OCI-M2 (cell line): ENCODE data around the gene HSD3B2.
"Not testable (repeated sequence)": the region's sequence is repeated elsewhere in the genome, so short reads cannot be mapped to it uniquely, and the experiment has no call there.

ENCODE experiments used
- DNase-seq: peaks from one replicate; lab custom pipeline; 2025; ENCODE audit not compliant: unreplicated experiment; lab: John Stamatoyannopoulos, UW

Gene HSD3B2

GRCh38 chr1:119414950-119415349 lies at the start of gene HSD3B2:
Gene HSD3B2 (plus strand): TSS chr1:119415150. CDS start chr1:119415420, 270 bp downstream.
- DNase-seq = no peak

- no peak for DNase-seq
Observed at GRCh38 chr1:119366424-119366823, 48.5 kb upstream of the HSD3B2 start.

- DNase-seq = no peak
Observed at GRCh38 chr1:119367432-119368124, 47.4 kb upstream of the HSD3B2 start.

- no peak for DNase-seq
Observed at GRCh38 chr1:119368554-119368953, 46.4 kb upstream of the HSD3B2 start, which contains the start of gene HAO2. Gene HAO2 (plus strand): TSS chr1:119368785. CDS start chr1:119381086, 12,301 bp downstream.

GRCh38 chr1:119370748-119371147 lies 44.2 kb upstream of the HSD3B2 start:
- DNase-seq = no peak

GRCh38 chr1:119371815-119372214 lies 43.1 kb upstream of the HSD3B2 start:
- DNase-seq = no peak

GRCh38 chr1:119372503-119373086 lies 42.4 kb upstream of the HSD3B2 start:
- no peak for DNase-seq

GRCh38 chr1:119373465-119373864 lies 41.5 kb upstream of the HSD3B2 start:
- no peak for DNase-seq

GRCh38 chr1:119374208-119374874 lies 40.6 kb upstream of the HSD3B2 start:
- DNase-seq = no peak

- DNase-seq = no peak
Observed at GRCh38 chr1:119375366-119375765, 39.6 kb upstream of the HSD3B2 start.

GRCh38 chr1:119376594-119376993 lies 38.4 kb upstream of the HSD3B2 start:
- DNase-seq = no peak

- not testable (repeated sequence) for DNase-seq
Observed at GRCh38 chr1:119377594-119377993, 37.4 kb upstream of the HSD3B2 start.

GRCh38 chr1:119379117-119379516 lies 35.8 kb upstream of the HSD3B2 start:
- DNase-seq = no peak

GRCh38 chr1:119380304-119380703 lies 34.6 kb upstream of the HSD3B2 start:
- DNase-seq = no peak

GRCh38 chr1:119380983-119381662 lies 33.8 kb upstream of the HSD3B2 start:
- no peak for DNase-seq

- no peak for DNase-seq
Observed at GRCh38 chr1:119384591-119384990, 30.4 kb upstream of the HSD3B2 start.

GRCh38 chr1:119385650-119386049 lies 29.3 kb upstream of the HSD3B2 start:
- no peak for DNase-seq

GRCh38 chr1:119387858-119388257 lies 27.1 kb upstream of the HSD3B2 start:
- no peak for DNase-seq

- DNase-seq = no peak
Observed at GRCh38 chr1:119388450-119388849, 26.5 kb upstream of the HSD3B2 start.

- DNase-seq = no peak
Observed at GRCh38 chr1:119390526-119390925, 24.4 kb upstream of the HSD3B2 start.

- DNase-seq = no peak
Observed at GRCh38 chr1:119391749-119392148, 23.2 kb upstream of the HSD3B2 start.

GRCh38 chr1:119394085-119394484 lies 20.9 kb upstream of the HSD3B2 start:
- no peak for DNase-seq
